HL-60 (cell line): Measurements from ENCODE around the gene STXBP3.
A peak's percentile ranks its signal among the peaks of the same experiment; 100 is the strongest.

Experiments
- DNase-seq, 2 experiments: peaks; one replicate each; pipeline ENCODE4 v3.0.0-alpha.2; 2010 to 2020; ENCODE audit warnings: low read depth in 1 of 2, low spot score in 1 of 2
- H3K27ac ChIP-seq: fragments of 250-450 bp; sonication (Bioruptor Pico); replicated peaks from 2 replicates; pipeline ENCODE4 v1.5.1; 2020; ENCODE audit warnings: mild to moderate bottlenecking, moderate library complexity
- H3K27me3 ChIP-seq: fragments of 250-450 bp; sonication (Bioruptor Pico); 2 replicates; pipeline ENCODE4 v1.5.1; 2021; ENCODE audit warnings: mild to moderate bottlenecking, moderate library complexity; ENCODE audit not compliant: insufficient read depth, poor library complexity, severe bottlenecking
- H3K4me3 ChIP-seq: replicated peaks from 2 replicates; pipeline ENCODE4 v1.5.1; 2011; ENCODE audit warnings: mild to moderate bottlenecking, control low read depth, low read length; ENCODE audit not compliant: insufficient read depth
- CTCF ChIP-seq: IDR thresholded peaks from one replicate; pipeline ENCODE4 v1.5.1; 2011; ENCODE audit warnings: low read length, control low read depth, inconsistent platforms; ENCODE audit not compliant: insufficient read depth
- GABPA ChIP-seq: IDR thresholded peaks from 2 replicates; pipeline ENCODE4 v1.6.1; 2012; ENCODE audit warnings: low read depth
- POLR2AphosphoS5 ChIP-seq: IDR thresholded peaks from 2 replicates; pipeline ENCODE4 v1.6.1; 2012; ENCODE audit warnings: low read depth
- REST ChIP-seq: IDR thresholded peaks from 2 replicates; pipeline ENCODE4 v1.6.1; 2012; ENCODE audit warnings: low read depth; ENCODE audit not compliant: insufficient replicate concordance
- SPI1 ChIP-seq: IDR thresholded peaks from 2 replicates; pipeline ENCODE4 v1.6.1; 2012; ENCODE audit warnings: low read depth, mild to moderate bottlenecking, borderline replicate concordance

Gene STXBP3

GRCh38 chr1:108703939-108704338 is 42.5 kb upstream of the STXBP3 start:
- TF ChIP-seq GABPA (no peak), CTCF (no peak), POLR2AphosphoS5 (no peak), SPI1 (no peak), REST (no peak)
- no peak overlapping the region for H3K27ac ChIP-seq
- no peaks in the 10 kb centered on the region for H3K27me3 ChIP-seq
- DNase-seq = no peak
- no peak overlapping the region for H3K4me3 ChIP-seq

- no peak for DNase-seq
- H3K27ac ChIP-seq = no peak overlapping the region
- H3K4me3 ChIP-seq = no peak overlapping the region
- H3K27me3 ChIP-seq = no peaks in the 10 kb centered on the region
- TF ChIP-seq CTCF (no peak), GABPA (no peak), REST (no peak), SPI1 (no peak), POLR2AphosphoS5 (no peak)
Measured at GRCh38 chr1:108704496-108704895, 42.0 kb upstream of the STXBP3 start.

GRCh38 chr1:108706643-108707042 is 39.8 kb upstream of the STXBP3 start:
- Histone ChIP-seq H3K4me3 (no peak overlapping the region), H3K27ac (no peak overlapping the region), H3K27me3 (no peaks in the 10 kb centered on the region)
- DNase-seq = no peak
- TF ChIP-seq SPI1 (no peak), GABPA (no peak)

GRCh38 chr1:108708691-108709660 is 37.5 kb upstream of the STXBP3 start:
- no peak overlapping the region for H3K4me3 ChIP-seq
- TF ChIP-seq SPI1 (no peak), CTCF (peak; percentile 5)
- H3K27me3 ChIP-seq = no peaks in the 10 kb centered on the region
- no peak overlapping the region for H3K27ac ChIP-seq
- DNase-seq = peak in 1 of 2 experiments; percentile 45
